NCI-H1930 (cell line): Measurements from ENCODE around the gene MICAL3.

Experiments
- DNase-seq, 2 experiments: peaks; one replicate each; lab custom pipeline; 2025; lab: John Stamatoyannopoulos, UW

The MICAL3 gene

GRCh38 chr22:17870407-17870806 is 154.0 kb downstream of the MICAL3 start:
- no peak for DNase-seq

GRCh38 chr22:17869285-17870096 is 154.9 kb downstream of the MICAL3 start:
- DNase-seq, result no peak

- DNase-seq, result no peak
Observed at GRCh38 chr22:17868771-17869170, 155.6 kb downstream of the MICAL3 start.

GRCh38 chr22:17867160-17867785 is 157.1 kb downstream of the MICAL3 start:
- DNase-seq, result no peak

- no peak for DNase-seq
Observed at GRCh38 chr22:17866621-17867020, 157.7 kb downstream of the MICAL3 start.

- DNase-seq, result no peak
Observed at GRCh38 chr22:17866127-17866526, 158.2 kb downstream of the MICAL3 start.

- DNase-seq, result no peak
Observed at GRCh38 chr22:17865183-17866055, 158.9 kb downstream of the MICAL3 start.

GRCh38 chr22:17864398-17865182 is 159.8 kb downstream of the MICAL3 start:
- no peak for DNase-seq

- no peak for DNase-seq
Observed at GRCh38 chr22:17862646-17863181, 161.6 kb downstream of the MICAL3 start.

- DNase-seq, result no peak
Observed at GRCh38 chr22:17861909-17862308, 162.5 kb downstream of the MICAL3 start.

- DNase-seq, result no peak
Observed at GRCh38 chr22:17860220-17860965, 164.0 kb downstream of the MICAL3 start.

GRCh38 chr22:17858033-17858432 is 166.3 kb downstream of the MICAL3 start:
- DNase-seq, result no peak

- no peak for DNase-seq
Observed at GRCh38 chr22:17855572-17856290, 168.6 kb downstream of the MICAL3 start.

GRCh38 chr22:17853073-17853472 is 171.3 kb downstream of the MICAL3 start:
- no peak for DNase-seq

GRCh38 chr22:17851759-17852158 is 172.6 kb downstream of the MICAL3 start:
- no peak for DNase-seq

GRCh38 chr22:17847360-17848078 is 176.8 kb downstream of the MICAL3 start:
- DNase-seq, result no peak

- no peak for DNase-seq
Observed at GRCh38 chr22:17846326-17846992, 177.9 kb downstream of the MICAL3 start.

- no peak for DNase-seq
Observed at GRCh38 chr22:17845790-17846189, 178.6 kb downstream of the MICAL3 start.

GRCh38 chr22:17845327-17845726 is 179.0 kb downstream of the MICAL3 start:
- no peak for DNase-seq
